Loucy (cell line): ENCODE data around the gene UNK.
"Not testable (repeated sequence)": the region's sequence is repeated elsewhere in the genome, so short reads cannot be mapped to it uniquely, and the experiment has no call there.

ENCODE experiments used
- H2AFZ ChIP-seq: fragments of 200-600 bp; sonication (generic); 2 replicates; pipeline ENCODE4 v1.6.0; 2016; ENCODE audit warnings: antibody characterized with exemption, mild to moderate bottlenecking, low read length, moderate library complexity
- H3F3A ChIP-seq: fragments of 200-600 bp; 2 replicates; pipeline ENCODE4 v1.6.0; 2016; ENCODE audit warnings: antibody characterized with exemption, low read depth, mild to moderate bottlenecking
- H3K27me3 ChIP-seq: fragments of 200-600 bp; sonication (generic); 2 replicates; pipeline ENCODE4 v1.6.1; 2014; ENCODE audit warnings: low read length, mild to moderate bottlenecking; ENCODE audit not compliant: insufficient read depth, poor library complexity, severe bottlenecking
- H3K36me3 ChIP-seq: fragments of 200-600 bp; sonication (generic); 2 replicates; pipeline ENCODE4 v1.6.1; 2016; ENCODE audit warnings: low read length; ENCODE audit not compliant: insufficient read depth
- H3K4me1 ChIP-seq: fragments of 200-600 bp; sonication (generic); 2 replicates; pipeline ENCODE4 v1.5.1; 2014; ENCODE audit warnings: low read length, mild to moderate bottlenecking; ENCODE audit not compliant: insufficient read depth, poor library complexity, severe bottlenecking
- H3K4me2 ChIP-seq: fragments of 200-600 bp; sonication (generic); 2 replicates; pipeline ENCODE4 v1.6.0; 2014; ENCODE audit warnings: antibody characterized with exemption, low read length, low read depth, mild to moderate bottlenecking; ENCODE audit not compliant: poor library complexity, severe bottlenecking
- H3K4me3 ChIP-seq: fragments of 200-600 bp; sonication (generic); 2 replicates; pipeline ENCODE4 v1.5.1; 2014; ENCODE audit warnings: low read length, mild to moderate bottlenecking, mixed read lengths; ENCODE audit not compliant: poor library complexity, severe bottlenecking
- H3K79me2 ChIP-seq: fragments of 200-600 bp; sonication (generic); 2 replicates; pipeline ENCODE4 v1.6.1; 2014; ENCODE audit warnings: low read length; ENCODE audit not compliant: insufficient read depth
- H3K9ac ChIP-seq: fragments of 200-600 bp; sonication (generic); 2 replicates; pipeline ENCODE4 v1.6.0; 2014; ENCODE audit warnings: mild to moderate bottlenecking, low read depth, low read length, moderate library complexity; ENCODE audit not compliant: poor library complexity, severe bottlenecking
- H3K9me2 ChIP-seq: fragments of 200-600 bp; sonication (generic); replicated peaks from 2 replicates; pipeline ENCODE4 v1.6.1; 2016; ENCODE audit warnings: low read depth, low read length, mixed read lengths
- H3K9me3 ChIP-seq: fragments of 200-600 bp; sonication (generic); 2 replicates; pipeline ENCODE4 v1.6.1; 2014; ENCODE audit warnings: mild to moderate bottlenecking, antibody characterized with exemption, low read length, low read depth; ENCODE audit not compliant: insufficient read depth
- H4K20me1 ChIP-seq: fragments of 200-600 bp; sonication (generic); 2 replicates; pipeline ENCODE4 v1.6.0; 2014; ENCODE audit warnings: antibody characterized with exemption, low read length, mild to moderate bottlenecking; ENCODE audit not compliant: insufficient read depth, poor library complexity, severe bottlenecking
- CTCF ChIP-seq: fragments of 200-600 bp; sonication (generic); conservative IDR thresholded peaks from 2 replicates; pipeline ENCODE4 v1.5.1; 2014; ENCODE audit warnings: mild to moderate bottlenecking, antibody characterized with exemption, low read length
- EZH2phosphoT487 ChIP-seq: fragments of 200-600 bp; IDR thresholded peaks from 2 replicates; pipeline ENCODE4 v1.6.1; 2018; ENCODE audit warnings: antibody characterized with exemption, mild to moderate bottlenecking, moderate library complexity, borderline replicate concordance

The UNK gene

DNA sequence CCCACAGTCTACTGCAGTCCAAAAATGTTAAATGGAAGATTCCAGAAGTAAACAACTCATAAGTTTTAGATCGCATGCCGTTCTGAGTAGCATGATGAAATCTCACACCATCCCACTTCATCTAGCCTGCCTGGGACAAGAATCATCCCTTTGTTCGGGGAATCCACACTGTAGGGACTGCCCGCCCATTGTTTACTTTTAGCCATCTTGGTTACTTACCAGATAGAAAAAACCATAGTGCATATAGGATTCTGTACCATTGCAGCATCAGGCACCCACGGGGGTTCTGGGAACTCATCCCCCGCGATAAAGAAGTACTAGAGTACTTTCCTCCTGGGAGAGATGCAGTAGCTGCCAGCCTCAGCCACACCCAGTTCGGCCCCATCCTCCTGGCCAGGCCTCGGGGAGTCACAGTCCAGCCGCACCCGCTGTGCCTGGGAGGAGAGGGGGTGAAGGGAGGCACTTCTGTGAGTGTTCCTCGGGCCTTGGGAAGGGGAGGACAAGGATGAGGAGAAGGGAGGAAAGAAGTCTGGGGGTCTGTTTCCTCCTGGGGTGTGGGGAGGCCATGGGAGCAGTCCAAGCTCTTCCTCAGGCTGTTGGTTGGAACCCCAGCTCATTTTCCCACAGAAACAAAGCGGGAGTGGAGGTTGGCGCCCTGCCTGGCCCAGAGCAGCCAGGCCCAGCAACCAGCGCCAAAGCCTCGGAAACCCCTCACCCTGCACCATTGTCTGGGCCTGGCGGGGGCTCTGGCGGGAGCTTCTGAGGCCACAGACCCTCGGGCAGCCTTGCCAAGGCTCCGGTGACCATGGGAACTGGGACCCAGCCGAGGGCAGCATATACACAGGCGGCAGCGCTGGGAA, 84.9 kb downstream of the UNK start:
- Histone ChIP-seq H3K4me1 (peaks cover 19% of the 10 kb centered on the region), H4K20me1 (no peaks in the 10 kb centered on the region), H3K9ac (no peak overlapping the region), H3K79me2 (peaks cover 2% of the 10 kb centered on the region; the same call in 1 of the 2 replicates), H3K36me3 (no peaks in the 10 kb centered on the region), H3K9me3 (no peaks in the 10 kb centered on the region), H3K4me3 (no peak overlapping the region), H2AFZ (no peak overlapping the region), H3K9me2 (no peaks in the 10 kb centered on the region), H3K27me3 (no peaks in the 10 kb centered on the region), H3K4me2 (no peak overlapping the region), H3F3A (no peaks in the 10 kb centered on the region)
- TF ChIP-seq EZH2phosphoT487 (no peak), CTCF (no peak)

DNA sequence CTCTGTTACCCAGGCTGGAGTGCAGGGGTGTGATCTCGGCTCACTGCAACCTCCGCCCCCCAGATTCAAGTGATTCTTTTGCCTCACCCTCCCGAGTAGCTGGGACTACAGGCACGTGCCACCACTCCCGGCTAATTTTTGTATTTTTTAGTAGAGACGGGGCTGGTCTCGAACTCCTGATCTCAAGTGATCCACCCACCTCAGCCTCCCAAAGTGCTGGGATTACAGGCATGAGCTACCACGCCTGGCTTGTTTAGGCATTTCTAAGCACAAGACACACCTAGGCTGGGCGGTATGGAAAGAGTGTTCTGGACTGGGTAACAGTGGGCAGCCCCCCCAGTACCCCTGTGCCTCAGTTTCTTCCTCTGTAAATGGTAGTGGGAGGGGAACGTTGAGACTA, 85.6 kb downstream of the UNK start:
- not testable (repeated sequence) for H4K20me1 ChIP-seq, H3F3A ChIP-seq, H3K4me2 ChIP-seq, H3K27me3 ChIP-seq, H3K4me3 ChIP-seq, H2AFZ ChIP-seq, H3K9me3 ChIP-seq, H3K9ac ChIP-seq, H3K36me3 ChIP-seq, H3K9me2 ChIP-seq, H3K79me2 ChIP-seq
- peaks cover 19% of the 10 kb centered on the region for H3K4me1 ChIP-seq

DNA sequence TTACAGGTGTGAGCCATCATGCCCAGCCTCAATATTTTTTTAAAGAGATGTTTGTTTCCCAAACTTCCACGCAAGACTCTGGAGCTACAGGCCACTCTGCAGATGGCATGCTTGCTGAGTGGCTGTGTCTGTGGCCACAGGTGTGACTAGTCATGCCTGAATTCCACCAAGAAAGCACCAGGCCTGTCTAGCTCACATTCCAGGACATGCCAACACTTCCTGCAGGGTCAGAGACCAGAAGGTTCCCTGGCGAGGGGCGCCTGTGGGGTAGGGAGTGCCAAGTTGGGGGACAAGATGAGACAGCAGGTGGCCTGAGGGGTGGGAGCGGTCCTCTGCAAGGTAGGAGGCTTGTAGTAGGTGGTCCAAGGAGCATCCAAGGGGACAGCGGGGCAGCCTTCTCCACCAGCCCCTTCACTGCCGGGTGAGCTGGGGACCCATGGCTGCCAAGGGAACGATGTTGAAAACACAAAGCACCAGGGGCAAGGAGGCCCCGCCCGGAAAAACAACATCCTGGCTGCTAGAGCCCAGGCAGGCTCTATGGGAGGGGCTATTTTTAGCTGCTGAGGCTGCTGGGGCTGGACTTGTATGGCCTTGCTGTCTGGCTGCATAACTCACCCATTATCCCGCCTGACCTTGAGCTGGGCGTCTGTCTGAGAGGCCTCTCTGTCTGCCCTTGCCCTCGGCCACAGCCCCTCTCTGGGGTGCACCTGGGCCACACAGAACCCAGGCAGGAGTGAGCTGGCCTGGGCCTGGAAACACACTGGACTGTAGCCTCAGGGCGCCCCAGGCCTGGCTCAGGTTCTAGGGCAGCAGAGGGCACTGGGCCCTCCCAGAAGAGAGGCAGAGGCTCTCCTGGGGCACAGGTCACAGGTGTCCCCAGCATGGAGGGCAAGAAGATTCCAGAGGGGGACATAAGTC, 88.1 kb downstream of the UNK start:
- Histone ChIP-seq H3K79me2 (peaks cover 16% of the 10 kb centered on the region), H2AFZ (no peak overlapping the region; the same call in 1 of the 2 replicates), H3K4me1 (peaks cover 33% of the 10 kb centered on the region), H3K36me3 (no peaks in the 10 kb centered on the region), H4K20me1 (no peaks in the 10 kb centered on the region), H3K9me3 (no peaks in the 10 kb centered on the region), H3K4me2 (peak overlapping the region; percentile 7), H3K9ac (peak overlapping the region; percentile 54), H3K9me2 (no peaks in the 10 kb centered on the region), H3K4me3 (no peak overlapping the region), H3F3A (no peaks in the 10 kb centered on the region), H3K27me3 (no peaks in the 10 kb centered on the region)
- TF ChIP-seq EZH2phosphoT487 (no peak), CTCF (no peak)
